ENCODE data around the gene LGALS8.

Gene LGALS8

DNA sequence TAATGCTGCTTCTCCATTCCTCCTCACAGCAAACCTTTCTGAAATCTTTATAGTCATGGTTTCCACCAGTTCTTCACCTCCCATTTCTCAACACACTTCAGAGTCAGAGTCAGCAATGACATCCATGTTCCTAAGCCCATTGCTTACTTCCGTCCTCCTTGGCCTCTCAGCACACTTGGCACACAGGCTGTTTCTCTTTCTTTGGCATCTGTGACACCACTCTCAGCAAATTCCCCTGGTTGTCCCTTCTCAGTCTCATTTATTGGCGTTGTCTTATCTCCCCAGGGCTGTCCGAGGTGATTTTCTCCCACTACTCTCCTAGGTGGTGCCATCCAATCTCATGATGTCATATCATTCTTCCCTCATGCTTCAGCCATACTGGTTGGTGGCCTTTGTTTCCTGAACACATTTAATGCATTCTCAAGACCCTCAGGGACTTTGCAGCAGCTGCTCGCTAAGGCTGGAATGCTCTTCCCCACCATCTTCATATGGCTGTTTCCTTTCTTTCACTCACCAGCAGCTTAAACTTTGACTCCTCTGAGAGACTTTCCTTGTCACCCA lies 3.3 kb upstream of the LGALS8 start:
- TF ChIP-seq, protein P1, sequence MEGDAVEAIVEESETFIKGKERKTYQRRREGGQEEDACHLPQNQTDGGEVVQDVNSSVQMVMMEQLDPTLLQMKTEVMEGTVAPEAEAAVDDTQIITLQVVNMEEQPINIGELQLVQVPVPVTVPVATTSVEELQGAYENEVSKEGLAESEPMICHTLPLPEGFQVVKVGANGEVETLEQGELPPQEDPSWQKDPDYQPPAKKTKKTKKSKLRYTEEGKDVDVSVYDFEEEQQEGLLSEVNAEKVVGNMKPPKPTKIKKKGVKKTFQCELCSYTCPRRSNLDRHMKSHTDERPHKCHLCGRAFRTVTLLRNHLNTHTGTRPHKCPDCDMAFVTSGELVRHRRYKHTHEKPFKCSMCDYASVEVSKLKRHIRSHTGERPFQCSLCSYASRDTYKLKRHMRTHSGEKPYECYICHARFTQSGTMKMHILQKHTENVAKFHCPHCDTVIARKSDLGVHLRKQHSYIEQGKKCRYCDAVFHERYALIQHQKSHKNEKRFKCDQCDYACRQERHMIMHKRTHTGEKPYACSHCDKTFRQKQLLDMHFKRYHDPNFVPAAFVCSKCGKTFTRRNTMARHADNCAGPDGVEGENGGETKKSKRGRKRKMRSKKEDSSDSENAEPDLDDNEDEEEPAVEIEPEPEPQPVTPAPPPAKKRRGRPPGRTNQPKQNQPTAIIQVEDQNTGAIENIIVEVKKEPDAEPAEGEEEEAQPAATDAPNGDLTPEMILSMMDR (IDR thresholded peaks at IDR 0.05; ENCODE audit: low read depth, low read length): no peak
- no peak overlapping the region for H3K4me3 ChIP-seq (replicated peaks in 1 of 2; ENCODE audit: low read depth in 2 of 2, low read length in 2 of 2)
- no peak for DNase-seq (ENCODE audit: low read depth in 2 of 2)

DNA sequence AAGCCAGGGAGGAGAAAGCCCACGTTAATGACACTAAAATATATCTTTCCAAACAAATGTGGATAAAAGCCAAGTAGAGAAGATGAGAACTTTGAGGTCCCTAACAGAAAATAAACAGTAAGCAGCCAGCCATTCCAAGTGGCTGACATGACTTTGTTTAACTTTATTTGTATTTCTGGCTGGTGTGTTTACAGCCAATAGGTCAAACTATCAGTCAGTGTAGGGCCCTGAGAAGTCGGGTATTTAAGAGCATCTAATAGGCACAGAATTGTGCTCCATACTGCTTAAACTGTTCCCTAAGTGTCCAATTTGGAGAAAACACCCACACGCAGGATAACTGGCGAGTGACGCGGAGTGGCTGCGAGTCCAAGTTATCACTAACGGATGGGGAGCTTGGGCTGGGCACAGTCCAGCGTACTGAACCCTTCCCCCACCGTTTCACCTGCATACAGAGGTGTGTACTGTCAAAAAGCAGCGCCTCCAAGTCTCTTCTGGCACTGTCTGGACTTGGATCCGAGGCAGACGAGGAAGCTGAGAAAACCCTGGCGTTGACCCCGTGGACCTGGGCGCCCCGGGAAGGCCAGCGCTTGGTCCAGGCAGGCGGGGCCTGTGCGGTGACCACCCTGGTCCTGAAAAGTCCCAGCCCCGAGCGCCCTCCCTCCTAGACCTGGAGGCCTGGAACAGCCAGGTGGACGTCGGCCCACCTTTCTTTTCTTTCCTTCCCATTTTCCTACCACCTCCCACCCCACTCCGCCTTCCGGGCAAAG lies 662 bp upstream of the LGALS8 start:
- TF ChIP-seq, protein P1 (IDR thresholded peaks at IDR 0.05; ENCODE audit: low read depth, low read length): no peak
- peak overlapping the region; percentile 89 to 95 for H3K4me3 ChIP-seq (replicated peaks in 1 of 2; ENCODE audit: low read depth in 2 of 2, low read length in 2 of 2)
- no peak for DNase-seq (ENCODE audit: low read depth in 2 of 2)

DNA sequence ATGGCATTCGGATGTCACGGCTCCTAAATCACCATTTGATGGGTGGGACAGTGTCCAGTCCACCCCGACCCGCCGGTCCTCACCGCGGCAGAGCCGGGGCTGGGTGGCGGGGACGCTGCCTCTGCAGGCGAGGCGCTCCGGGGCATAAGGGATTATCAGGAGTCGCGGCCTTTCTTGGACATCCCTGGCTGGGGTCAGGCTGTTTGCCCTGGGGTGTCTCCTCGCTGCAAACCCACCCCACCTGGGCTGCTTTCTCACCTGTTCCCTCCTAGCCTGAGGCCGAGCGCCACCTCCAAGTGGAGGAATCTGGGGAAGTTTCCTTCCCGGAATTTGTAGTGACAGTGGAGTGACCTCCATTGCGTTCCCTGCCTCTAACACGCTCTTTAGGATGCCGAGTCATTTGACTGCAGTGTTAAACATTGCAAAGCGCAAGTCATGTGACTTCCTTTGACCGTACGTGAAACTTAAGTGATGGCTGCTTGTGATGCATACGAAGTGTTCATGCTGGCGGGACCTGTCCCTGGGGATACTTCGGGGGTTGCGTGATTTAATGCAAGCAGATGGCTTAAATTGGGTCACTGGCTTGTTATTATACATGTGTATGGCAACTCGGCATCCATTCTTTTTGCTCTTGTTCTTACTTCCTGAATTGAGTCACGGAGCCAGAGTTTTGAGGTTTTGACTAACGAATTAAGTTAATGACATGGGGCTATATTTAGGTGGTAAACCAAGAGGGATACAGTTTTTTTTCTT lies 536 bp downstream of the LGALS8 start:
- peak; percentile 91 to 95 for DNase-seq (ENCODE audit: low read depth in 2 of 2)
- H3K4me3 ChIP-seq (replicated peaks in 1 of 2; ENCODE audit: low read depth in 2 of 2, low read length in 2 of 2): peak overlapping the region; percentile 89 to 95
- TF ChIP-seq, protein P1 (IDR thresholded peaks at IDR 0.05; ENCODE audit: low read depth, low read length): no peak

DNA sequence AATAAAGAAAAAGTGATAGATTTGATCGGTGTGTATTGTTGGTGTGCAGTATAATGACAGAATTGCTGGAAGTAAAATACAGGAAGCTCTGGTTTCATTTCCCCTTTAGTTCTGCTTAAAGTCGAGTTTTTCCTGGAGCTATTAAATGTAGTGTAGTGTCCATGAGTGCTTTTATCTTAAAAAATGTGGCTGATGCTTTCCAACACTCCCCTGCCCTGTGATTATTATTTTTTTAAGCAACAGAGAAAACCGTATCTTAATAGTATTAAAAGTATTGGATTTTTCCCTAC lies 1.1 kb downstream of the LGALS8 start:
- H3K4me3 ChIP-seq (replicated peaks in 1 of 2; ENCODE audit: low read depth in 2 of 2, low read length in 2 of 2): peak overlapping the region; percentile 89 to 95

DNA sequence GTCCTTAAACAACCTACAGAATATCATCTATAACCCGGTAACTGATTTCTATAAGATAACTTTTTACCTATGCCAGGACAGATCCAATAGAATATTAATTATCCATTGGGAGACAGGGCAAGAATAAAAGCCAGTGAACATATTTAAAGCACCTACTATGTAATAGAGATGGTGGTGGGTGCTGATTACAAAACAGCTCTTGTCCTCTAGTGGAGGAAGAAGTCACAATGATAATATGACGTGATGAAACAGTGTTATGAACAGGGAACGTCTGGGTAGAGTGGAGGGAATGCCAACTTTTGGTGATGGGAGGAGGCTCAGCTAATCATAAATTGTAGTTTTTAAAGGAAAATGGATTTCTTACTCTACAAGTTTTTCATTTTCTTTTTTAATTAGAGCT lies 2.3 kb downstream of the LGALS8 start:
- DNase-seq (ENCODE audit: low read depth in 2 of 2): no peak
- no peak overlapping the region for H3K4me3 ChIP-seq (replicated peaks in 1 of 2; ENCODE audit: low read depth in 2 of 2, low read length in 2 of 2)
- TF ChIP-seq, protein P1 (IDR thresholded peaks at IDR 0.05; ENCODE audit: low read depth, low read length): no peak

More for the DNA sequence above, 1.1 kb downstream of the LGALS8 start:
- DNase-seq (ENCODE audit: low read depth in 2 of 2): no peak
- TF ChIP-seq, protein P1 (IDR thresholded peaks at IDR 0.05; ENCODE audit: low read depth, low read length): no peak

DNA sequence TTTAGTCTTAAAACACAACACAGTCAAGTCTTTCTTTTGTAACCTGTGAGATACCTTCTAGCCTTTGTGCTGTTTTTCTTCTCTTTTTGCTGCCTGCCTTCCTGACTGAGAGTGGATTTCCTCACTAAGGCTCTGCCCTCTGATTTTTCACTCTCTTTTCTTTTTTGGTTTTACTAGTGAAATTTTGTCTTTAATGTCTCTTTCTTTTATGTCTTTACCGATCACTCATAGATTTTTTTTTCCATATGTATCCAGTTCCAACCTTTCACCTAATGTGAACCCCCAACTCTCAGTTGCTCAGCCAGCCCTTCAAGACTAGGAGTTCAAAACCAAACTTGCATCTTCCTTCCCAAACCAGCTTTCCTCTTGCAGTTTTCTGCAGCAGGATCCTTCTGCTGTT lies 6.5 kb downstream of the LGALS8 start:
- TF ChIP-seq, protein P1 (IDR thresholded peaks at IDR 0.05; ENCODE audit: low read depth, low read length): no peak
- no peak overlapping the region for H3K4me3 ChIP-seq (replicated peaks in 1 of 2; ENCODE audit: low read depth in 2 of 2, low read length in 2 of 2)
- DNase-seq (ENCODE audit: low read depth in 2 of 2): no peak
